GM12865 (cell line): Measurements from ENCODE around the gene FGF5.

ENCODE experiments used
- DNase-seq: peaks from one replicate; pipeline ENCODE4 v3.0.0; 2010; ENCODE audit warnings: low read depth
- H3K4me3 ChIP-seq: 2 replicates; pipeline ENCODE4 v1.5.1; 2011; ENCODE audit warnings: mild to moderate bottlenecking, low read depth, low read length, control low read depth
- CTCF ChIP-seq: IDR thresholded peaks from 2 replicates; pipeline ENCODE4 v1.5.1; 2011; ENCODE audit warnings: low read length, control low read depth, low read depth, inconsistent platforms; ENCODE audit not compliant: insufficient read depth; ENCODE audit errors: missing control alignments

Gene FGF5

GRCh38 chr4:80268081-80268823 is 1.8 kb downstream of the FGF5 start:
- no peak for TF ChIP-seq CTCF
- H3K4me3 ChIP-seq: no peak overlapping the region
- no peak for DNase-seq

DNA sequence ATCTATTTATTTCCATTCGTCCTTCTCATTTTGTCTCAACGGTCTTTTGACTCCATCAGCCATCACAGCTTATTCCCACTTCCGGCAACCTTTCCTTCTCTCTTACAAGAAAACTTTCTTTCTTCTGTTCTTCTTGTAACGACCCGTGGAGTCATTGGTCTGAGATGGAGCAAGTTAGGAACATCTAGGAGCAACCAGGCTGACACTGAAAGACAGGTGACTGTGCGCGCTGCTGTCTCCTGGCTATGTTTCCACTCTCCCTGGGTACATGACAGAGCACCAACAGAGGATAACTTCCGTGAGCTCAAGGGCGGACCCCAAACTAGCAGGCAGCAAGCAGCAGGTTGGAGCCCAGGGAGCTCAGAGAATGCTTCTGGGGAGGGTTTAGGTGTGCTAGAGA is 2.5 kb downstream of the FGF5 start:
- no peak for DNase-seq
- no peak for TF ChIP-seq CTCF
- no peak overlapping the region for H3K4me3 ChIP-seq

- TF ChIP-seq CTCF: no peak
- H3K4me3 ChIP-seq: no peak overlapping the region
- no peak for DNase-seq
These were observed 3.9 kb downstream of the FGF5 start for GRCh38 chr4:80270321-80270720.

- no peak overlapping the region for H3K4me3 ChIP-seq
- TF ChIP-seq CTCF: no peak
- no peak for DNase-seq
These were observed 4.4 kb downstream of the FGF5 start for GRCh38 chr4:80270868-80271267.

- TF ChIP-seq CTCF: no peak
- no peak for DNase-seq
- no peak overlapping the region for H3K4me3 ChIP-seq
These were observed 5.3 kb downstream of the FGF5 start for GRCh38 chr4:80271801-80272200.

- no peak overlapping the region for H3K4me3 ChIP-seq
- no peak for DNase-seq
- no peak for TF ChIP-seq CTCF
These were observed 10.5 kb downstream of the FGF5 start for GRCh38 chr4:80276931-80277330.

- no peak for DNase-seq
- TF ChIP-seq CTCF: no peak
- no peak overlapping the region for H3K4me3 ChIP-seq
These were observed 13.3 kb downstream of the FGF5 start for GRCh38 chr4:80279751-80280150.
